SK-N-SH treated with all-trans-retinoic acid at 6 μM for 48 hours (cell line): Measurements from ENCODE around the gene POLR2I.

ENCODE experiments used
- ARNTL ChIP-seq: fragments of 450-650 bp; formaldehyde crosslinking; IDR thresholded peaks from 2 replicates; pipeline ENCODE4 v1.5.0; 2020; ENCODE audit warnings: low read depth, mild to moderate bottlenecking, moderate library complexity, borderline replicate concordance
- BACH2 ChIP-seq: fragments of 250-450 bp; sonication (Bioruptor Pico); IDR thresholded peaks from 2 replicates; pipeline ENCODE4 v1.9.0; 2021; ENCODE audit warnings: mild to moderate bottlenecking, borderline replicate concordance
- OSR1 ChIP-seq: fragments of 250-450 bp; sonication (Bioruptor Pico); IDR thresholded peaks from 2 replicates; pipeline ENCODE4 v1.8.0; 2022; ENCODE audit warnings: moderate library complexity, mild to moderate bottlenecking, inconsistent platforms
- PPARA ChIP-seq: fragments of 250-450 bp; sonication (Bioruptor Pico); IDR thresholded peaks from 2 replicates; pipeline ENCODE4 v1.5.0; 2020; ENCODE audit warnings: mild to moderate bottlenecking, borderline replicate concordance
- ZFP30 ChIP-seq: fragments of 450-650 bp; formaldehyde crosslinking; IDR thresholded peaks from 2 replicates; pipeline ENCODE4 v1.5.0; 2022; ENCODE audit warnings: mild to moderate bottlenecking, moderate library complexity
- ZNF70 ChIP-seq: fragments of 450-650 bp; formaldehyde crosslinking; IDR thresholded peaks from 2 replicates; pipeline ENCODE4 v1.5.0; 2020; ENCODE audit warnings: mild to moderate bottlenecking, moderate library complexity
- TF ChIP-seq, protein P1 (sequence below): fragments of 250-450 bp; sonication (Bioruptor Pico); IDR thresholded peaks from 2 replicates; pipeline ENCODE4 v1.8.0; 2020; ENCODE audit warnings: mild to moderate bottlenecking, moderate library complexity, borderline replicate concordance

DNA sequence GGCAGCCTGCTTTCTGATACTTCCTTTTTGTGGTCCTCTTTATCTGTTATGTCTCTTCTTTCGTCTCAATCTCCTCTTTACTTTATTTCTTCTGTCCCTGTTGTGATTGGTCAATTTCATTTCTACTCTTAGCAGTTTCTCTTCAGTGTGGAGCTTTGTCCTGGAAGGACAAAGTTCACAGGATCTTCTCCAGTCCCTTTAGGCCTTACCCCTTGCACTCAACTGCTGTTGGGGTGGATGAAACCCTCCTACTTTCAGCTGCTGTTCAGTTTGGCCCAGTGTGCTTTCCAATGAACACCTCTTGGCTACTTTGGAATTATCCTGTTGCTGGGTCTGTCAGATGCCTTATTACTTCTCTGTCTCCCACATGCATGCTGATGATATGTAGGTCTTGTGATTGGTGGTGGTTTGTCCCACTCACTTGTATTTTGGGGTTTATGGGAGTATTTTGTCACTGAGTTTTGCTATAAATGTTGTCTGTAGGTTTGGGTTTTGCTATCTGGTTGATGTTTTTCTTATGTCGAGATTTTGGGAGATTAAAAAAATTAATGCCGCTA is 35.2 kb downstream of the POLR2I start:
- TF ChIP-seq, protein P1, sequence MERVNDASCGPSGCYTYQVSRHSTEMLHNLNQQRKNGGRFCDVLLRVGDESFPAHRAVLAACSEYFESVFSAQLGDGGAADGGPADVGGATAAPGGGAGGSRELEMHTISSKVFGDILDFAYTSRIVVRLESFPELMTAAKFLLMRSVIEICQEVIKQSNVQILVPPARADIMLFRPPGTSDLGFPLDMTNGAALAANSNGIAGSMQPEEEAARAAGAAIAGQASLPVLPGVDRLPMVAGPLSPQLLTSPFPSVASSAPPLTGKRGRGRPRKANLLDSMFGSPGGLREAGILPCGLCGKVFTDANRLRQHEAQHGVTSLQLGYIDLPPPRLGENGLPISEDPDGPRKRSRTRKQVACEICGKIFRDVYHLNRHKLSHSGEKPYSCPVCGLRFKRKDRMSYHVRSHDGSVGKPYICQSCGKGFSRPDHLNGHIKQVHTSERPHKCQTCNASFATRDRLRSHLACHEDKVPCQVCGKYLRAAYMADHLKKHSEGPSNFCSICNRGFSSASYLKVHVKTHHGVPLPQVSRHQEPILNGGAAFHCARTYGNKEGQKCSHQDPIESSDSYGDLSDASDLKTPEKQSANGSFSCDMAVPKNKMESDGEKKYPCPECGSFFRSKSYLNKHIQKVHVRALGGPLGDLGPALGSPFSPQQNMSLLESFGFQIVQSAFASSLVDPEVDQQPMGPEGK (CRISPR knock-in tag): no peak
- no peak for TF ChIP-seq ZFP30 (CRISPR knock-in tag)
- TF ChIP-seq ZNF70 (CRISPR knock-in tag): no peak
- TF ChIP-seq BACH2 (CRISPR knock-in tag): no peak
- TF ChIP-seq OSR1 (CRISPR knock-in tag): no peak
- no peak for TF ChIP-seq ARNTL (CRISPR knock-in tag)
- no peak for TF ChIP-seq PPARA (CRISPR knock-in tag)
